Measurements from ENCODE around the gene FKBP4. TPM values are rescaled to one million over a fixed set of nuclear protein-coding genes. Genes with fewer than 3 reads are reported as not detected.

Gene FKBP4
- total RNA-seq, 1 donor from 2014 or later: 57.5 TPM

- peaks cover 6% of the 10 kb centered on the region for H3K9me3 Mint-ChIP-seq (ENCODE audit: unreplicated experiment)
- H3K27ac Mint-ChIP-seq (ENCODE audit: unreplicated experiment): no peak overlapping the region
- no peak for DNase-seq
- H3K4me1 Mint-ChIP-seq (ENCODE audit: low read depth, unreplicated experiment): peaks cover 6% of the 10 kb centered on the region
- TF ChIP-seq, protein P1, sequence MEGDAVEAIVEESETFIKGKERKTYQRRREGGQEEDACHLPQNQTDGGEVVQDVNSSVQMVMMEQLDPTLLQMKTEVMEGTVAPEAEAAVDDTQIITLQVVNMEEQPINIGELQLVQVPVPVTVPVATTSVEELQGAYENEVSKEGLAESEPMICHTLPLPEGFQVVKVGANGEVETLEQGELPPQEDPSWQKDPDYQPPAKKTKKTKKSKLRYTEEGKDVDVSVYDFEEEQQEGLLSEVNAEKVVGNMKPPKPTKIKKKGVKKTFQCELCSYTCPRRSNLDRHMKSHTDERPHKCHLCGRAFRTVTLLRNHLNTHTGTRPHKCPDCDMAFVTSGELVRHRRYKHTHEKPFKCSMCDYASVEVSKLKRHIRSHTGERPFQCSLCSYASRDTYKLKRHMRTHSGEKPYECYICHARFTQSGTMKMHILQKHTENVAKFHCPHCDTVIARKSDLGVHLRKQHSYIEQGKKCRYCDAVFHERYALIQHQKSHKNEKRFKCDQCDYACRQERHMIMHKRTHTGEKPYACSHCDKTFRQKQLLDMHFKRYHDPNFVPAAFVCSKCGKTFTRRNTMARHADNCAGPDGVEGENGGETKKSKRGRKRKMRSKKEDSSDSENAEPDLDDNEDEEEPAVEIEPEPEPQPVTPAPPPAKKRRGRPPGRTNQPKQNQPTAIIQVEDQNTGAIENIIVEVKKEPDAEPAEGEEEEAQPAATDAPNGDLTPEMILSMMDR (IDR thresholded peaks at IDR 0.05; ENCODE audit: partially characterized antibody, unreplicated experiment): no peak
- peak overlapping the region; percentile 49 for H3K4me3 Mint-ChIP-seq (ENCODE audit: unreplicated experiment)
- H3K36me3 Mint-ChIP-seq (ENCODE audit: unreplicated experiment): no peaks in the 10 kb centered on the region
- peaks cover 6% of the 10 kb centered on the region for H3K27me3 Mint-ChIP-seq (ENCODE audit: unreplicated experiment)
Observed at GRCh38 chr12:2792671-2793500, 1.9 kb upstream of the FKBP4 start.

DNA sequence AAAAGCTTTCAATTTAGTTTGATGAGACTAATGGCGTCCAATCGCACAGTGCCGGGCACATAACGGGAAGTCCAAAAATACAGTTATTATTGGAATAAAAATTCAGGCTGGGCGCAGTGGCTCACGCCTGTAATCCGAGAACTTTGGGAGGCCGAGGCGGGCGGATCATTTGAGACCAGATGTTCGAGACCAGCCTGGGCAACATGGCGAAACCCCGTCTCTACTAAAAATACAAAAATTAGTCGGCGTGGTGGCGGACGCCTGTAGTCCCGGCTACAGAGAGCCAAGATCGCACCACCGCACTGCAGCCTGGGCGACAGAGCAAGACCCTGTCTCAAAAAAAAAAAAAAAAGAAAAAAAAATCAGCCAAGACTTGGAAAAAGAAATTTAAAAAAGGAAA is 1.2 kb upstream of the FKBP4 start:
- Mint-ChIP-seq H3K27me3 (ENCODE audit: unreplicated experiment) (peaks cover 6% of the 10 kb centered on the region), H3K27ac (ENCODE audit: unreplicated experiment) (peak overlapping the region; percentile 22), H3K36me3 (ENCODE audit: unreplicated experiment) (no peaks in the 10 kb centered on the region), H3K4me3 (ENCODE audit: unreplicated experiment) (peak overlapping the region; percentile 78), H3K9me3 (ENCODE audit: unreplicated experiment) (peaks cover 6% of the 10 kb centered on the region), H3K4me1 (ENCODE audit: low read depth, unreplicated experiment) (peaks cover 6% of the 10 kb centered on the region)
- DNase-seq: no peak
- TF ChIP-seq, protein P1 (IDR thresholded peaks at IDR 0.05; ENCODE audit: partially characterized antibody, unreplicated experiment): no peak

- Mint-ChIP-seq H3K9me3 (ENCODE audit: unreplicated experiment) (peaks cover 6% of the 10 kb centered on the region), H3K4me1 (ENCODE audit: low read depth, unreplicated experiment) (peaks cover 6% of the 10 kb centered on the region), H3K4me3 (ENCODE audit: unreplicated experiment) (peak overlapping the region; percentile 78), H3K36me3 (ENCODE audit: unreplicated experiment) (no peaks in the 10 kb centered on the region), H3K27me3 (ENCODE audit: unreplicated experiment) (peaks cover 6% of the 10 kb centered on the region), H3K27ac (ENCODE audit: unreplicated experiment) (peak overlapping the region; percentile 22)
- no peak for DNase-seq
- TF ChIP-seq, protein P1 (IDR thresholded peaks at IDR 0.05; ENCODE audit: partially characterized antibody, unreplicated experiment): no peak
Observed at GRCh38 chr12:2794191-2794735, 507 bp upstream of the FKBP4 start.

DNA sequence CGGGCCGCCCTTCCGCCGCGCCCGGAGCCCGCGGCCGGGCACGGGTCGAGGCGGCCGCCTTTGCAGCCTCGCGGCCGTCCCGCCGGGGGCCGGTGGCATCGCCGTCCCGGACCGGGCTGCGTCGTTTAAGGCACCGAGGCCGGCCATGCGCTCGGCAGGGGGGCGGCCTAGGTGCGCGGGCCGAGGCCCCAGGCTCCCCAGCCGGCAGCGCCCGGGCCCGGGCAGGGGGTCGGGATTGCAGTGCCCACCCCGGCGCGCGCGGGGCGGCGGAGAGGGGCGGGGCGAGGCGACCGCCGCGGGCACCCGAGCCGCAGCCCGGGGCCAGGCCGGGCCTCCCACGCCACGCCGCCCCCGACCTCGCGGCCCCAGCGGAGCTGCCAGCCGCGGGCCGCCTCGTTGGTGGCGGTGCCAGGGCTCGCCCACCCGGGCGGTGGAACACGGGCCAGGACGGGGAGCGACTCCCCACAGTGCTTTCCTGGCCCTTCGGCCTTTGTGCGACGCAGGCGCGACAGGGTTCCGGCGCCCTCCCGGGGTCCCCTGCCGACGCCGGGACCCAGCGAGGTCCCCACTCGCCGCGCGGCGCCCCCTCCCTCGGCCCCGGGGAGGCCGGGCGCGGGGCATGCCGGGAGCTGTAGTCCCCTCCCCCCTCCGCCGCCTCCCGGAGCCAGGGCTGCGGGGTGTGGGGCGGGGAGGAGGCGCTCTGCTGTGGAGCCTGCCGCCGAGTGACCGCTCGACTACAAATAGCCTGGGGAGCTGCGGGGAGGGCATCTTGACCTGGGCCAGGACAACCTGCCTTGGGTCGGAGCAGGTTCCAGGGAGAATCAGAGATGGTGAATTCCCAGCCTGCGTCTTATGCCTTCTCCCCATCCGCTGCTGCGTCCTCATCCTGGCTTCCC is 769 bp downstream of the FKBP4 start:
- Mint-ChIP-seq H3K27me3 (ENCODE audit: unreplicated experiment) (peaks cover 6% of the 10 kb centered on the region), H3K4me3 (ENCODE audit: unreplicated experiment) (peak overlapping the region; percentile 94), H3K27ac (ENCODE audit: unreplicated experiment) (peak overlapping the region; percentile 84), H3K4me1 (ENCODE audit: low read depth, unreplicated experiment) (peaks cover 6% of the 10 kb centered on the region), H3K9me3 (ENCODE audit: unreplicated experiment) (peaks cover 6% of the 10 kb centered on the region), H3K36me3 (ENCODE audit: unreplicated experiment) (no peaks in the 10 kb centered on the region)
- TF ChIP-seq, protein P1 (IDR thresholded peaks at IDR 0.05; ENCODE audit: partially characterized antibody, unreplicated experiment): no peak
- peak; percentile 80 for DNase-seq

Data from glutamatergic neuron (in vitro differentiated cells).